ENCODE measurements around the gene GSAP. TPM values are rescaled to one million over a fixed set of nuclear protein-coding genes. Genes with fewer than 3 reads are reported as not detected.

GSAP gene
- total RNA-seq, 1 experiment from 2014 or later, result 6.9 TPM

DNA sequence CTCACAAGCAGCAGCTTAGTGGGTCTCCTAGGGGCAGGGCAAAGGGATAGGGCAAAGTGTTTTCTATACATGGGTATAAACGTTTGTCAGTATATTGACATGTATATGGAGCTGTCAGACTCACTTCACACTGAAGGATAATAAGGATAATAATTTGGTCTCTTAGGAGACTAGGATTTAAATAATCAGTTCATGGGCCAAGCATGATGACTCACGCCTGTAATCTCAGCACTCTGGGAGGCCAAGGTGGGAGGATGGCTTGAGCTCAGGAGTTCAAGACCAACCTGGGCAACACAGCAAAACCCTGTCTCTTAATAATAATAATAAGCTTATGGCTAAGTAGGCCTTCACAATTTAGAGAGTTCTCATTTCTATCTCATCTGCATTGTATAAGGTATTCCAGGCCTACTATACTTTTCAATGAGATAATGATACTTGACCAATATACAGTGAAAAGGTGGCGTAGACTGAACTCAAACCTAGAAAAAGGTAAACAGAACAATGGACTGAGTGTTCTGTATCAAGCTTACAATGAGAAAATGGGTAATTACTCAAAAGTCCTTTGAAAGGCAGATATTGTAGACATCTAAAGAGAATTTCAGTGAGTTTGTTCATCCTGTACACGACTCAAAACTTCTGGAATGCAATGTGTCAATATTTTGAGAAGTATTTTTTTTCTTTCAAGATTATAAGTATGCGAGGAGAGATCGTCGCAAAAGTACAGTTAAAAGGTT lies 7.0 kb downstream of the GSAP start:
- DNase-seq (ENCODE audit: low read depth), result peak; percentile 26

DNA sequence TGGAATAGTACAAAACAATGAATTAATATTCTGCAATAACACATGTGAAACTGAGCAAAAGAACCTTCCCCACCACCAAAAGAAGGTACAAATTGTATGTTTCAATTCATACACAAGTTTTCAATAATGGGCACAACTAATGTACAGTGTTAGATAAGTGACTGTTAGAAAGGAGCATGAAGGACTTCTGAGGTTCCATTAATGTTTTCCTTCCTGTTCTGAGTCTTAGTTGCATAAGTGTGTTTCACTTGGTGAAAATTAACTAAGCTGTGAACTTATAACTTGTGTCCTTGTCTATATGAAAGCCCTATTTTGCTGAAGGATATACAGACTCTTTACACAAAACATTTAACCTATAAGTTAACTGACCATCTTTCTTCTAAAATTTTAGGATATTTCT lies 8.2 kb downstream of the GSAP start:
- no peak for DNase-seq (ENCODE audit: low read depth)

DNA sequence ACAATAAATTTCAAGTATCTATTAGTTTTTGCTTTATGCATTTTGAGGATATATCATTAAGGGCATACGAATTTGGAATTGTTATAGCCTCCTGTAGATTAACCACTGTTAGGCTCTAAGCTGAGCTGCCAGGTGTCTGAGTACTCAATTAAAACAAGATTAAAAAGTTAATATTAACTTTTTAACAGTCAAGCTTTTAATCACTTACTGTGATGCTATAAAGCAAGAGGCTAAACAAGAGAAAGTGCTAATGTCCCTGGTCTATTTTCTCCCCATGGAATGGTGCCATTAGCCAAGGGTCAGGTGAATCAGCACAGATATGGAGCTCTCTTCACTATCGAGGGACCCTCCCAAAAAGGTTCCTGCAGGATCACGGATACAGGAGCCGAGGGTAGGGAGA lies 9.7 kb downstream of the GSAP start:
- no peak for DNase-seq (ENCODE audit: low read depth)

DNA sequence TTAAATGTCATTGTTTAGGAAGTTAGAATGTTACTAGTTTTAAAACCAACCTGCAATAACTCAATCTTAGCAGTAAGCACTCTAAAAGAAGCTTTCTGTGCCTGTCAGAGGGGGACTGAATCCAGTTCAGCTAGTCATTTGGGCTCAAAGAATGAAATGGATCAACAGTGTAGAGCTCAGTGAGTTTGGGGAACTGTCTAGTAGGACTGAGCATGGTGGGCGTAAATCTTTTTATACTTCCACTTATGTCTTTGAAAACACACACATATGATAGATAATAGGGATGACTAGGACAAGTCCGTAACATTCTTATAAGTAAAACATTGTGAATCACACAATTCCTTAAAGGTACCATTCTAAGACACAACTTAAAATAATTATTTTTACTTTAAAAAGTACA lies 11.5 kb downstream of the GSAP start:
- no peak for DNase-seq (ENCODE audit: low read depth)

DNA sequence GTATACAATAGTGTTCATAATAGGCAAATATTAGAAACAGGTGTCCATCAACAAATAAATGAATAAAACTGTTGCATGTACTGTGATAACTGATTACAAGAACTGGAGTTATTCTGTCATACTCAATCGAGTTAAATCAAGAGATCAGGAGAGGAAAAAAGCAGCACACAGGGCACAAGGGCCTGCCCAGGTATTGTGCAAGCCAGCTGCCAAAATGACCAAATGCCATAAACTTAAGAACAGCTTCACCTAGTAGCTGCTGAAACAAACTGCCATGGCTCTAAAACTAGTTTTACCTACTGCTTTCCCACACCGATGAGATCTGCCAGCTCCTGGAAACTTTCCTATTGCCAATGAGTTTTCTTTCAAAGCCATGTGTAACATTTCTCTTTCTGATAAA lies 12.2 kb downstream of the GSAP start:
- no peak for DNase-seq (ENCODE audit: low read depth)

DNA sequence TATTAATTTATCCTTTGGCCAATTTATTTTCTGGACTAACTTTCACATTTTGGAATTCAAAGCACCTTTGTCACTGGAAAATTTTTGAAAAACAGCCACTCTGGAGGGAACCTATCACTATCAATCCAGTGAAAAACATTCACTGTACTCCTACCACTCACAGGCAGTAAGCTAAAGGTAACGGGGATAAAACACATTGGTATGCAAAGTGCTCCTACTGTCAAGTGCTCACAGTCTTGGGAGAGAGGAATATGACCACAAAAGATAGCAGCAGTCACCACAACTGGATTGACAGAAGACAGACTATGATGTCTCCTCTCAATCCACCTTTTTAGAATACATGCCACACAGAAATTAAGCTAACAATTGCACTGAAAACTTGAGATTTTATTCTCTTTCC lies 13.3 kb downstream of the GSAP start:
- no peak for DNase-seq (ENCODE audit: low read depth)

DNA sequence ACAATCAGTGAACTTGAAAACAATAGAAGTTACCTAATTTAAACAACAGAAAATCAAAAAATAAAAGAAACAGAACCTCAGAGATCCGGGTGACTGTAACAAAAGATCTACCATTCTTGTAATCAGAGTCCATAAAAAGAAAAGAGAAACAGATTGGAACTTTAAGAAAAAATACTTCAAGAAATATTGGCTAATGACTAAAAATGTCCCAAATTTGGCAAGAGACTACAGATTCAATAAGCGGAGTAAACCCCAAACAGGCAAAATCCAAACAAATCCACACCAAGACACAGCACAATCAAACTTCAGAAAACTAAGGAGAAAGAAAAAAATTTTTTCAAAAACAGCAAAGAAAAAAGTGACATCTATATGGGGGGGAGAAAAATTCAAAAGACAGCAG lies 15.1 kb downstream of the GSAP start:
- DNase-seq (ENCODE audit: low read depth), result no peak

DNA sequence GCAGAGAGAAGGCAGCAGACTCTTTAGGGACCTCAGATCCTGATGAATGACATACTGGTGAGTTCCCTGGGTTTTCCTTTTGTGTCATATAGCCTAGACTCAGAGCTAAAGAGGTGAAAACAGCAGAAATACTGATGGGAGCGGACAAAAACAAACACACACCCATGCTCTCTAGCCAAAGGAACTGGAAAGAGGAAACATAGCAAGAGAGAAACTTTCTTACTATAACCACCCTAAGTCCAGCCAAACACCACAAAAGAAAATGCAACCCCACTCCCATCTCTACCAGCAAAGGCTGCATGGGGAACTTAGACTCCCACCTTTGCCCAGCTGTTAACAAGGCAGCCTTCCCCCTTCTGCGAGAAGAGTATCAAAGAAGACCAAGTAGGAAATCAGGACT lies 16.3 kb downstream of the GSAP start:
- no peak for DNase-seq (ENCODE audit: low read depth)

DNA sequence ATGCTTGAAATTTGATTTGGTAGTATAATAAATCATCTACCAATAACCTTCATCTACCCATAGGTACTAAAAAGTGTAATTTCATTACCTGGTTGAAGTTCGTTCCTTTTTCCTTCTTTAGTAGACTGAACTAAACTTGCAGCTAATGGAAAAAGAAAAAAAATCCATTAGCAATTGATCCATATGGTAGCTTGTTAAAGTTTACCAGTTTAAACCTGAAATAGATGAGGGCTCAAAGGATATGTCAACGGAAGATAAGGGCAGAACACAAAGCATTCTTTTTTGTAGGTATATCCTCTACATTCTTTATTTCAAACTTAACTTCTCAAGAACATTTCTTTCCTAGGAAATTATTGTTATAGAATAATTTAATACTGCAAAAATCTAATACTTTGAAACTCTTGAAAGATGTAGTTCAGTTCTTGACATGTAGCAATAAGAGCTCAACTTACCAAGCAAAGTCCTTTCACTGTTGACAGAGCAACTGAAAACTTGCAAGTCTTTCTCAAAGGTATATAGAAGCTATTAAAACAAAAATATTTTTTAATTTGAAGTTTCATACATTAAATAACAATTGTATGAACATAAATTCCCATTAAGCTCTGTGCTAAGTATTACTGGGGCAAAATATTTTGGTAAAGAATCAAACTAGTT lies 19.1 kb downstream of the GSAP start:
- DNase-seq (ENCODE audit: low read depth), result no peak

DNA sequence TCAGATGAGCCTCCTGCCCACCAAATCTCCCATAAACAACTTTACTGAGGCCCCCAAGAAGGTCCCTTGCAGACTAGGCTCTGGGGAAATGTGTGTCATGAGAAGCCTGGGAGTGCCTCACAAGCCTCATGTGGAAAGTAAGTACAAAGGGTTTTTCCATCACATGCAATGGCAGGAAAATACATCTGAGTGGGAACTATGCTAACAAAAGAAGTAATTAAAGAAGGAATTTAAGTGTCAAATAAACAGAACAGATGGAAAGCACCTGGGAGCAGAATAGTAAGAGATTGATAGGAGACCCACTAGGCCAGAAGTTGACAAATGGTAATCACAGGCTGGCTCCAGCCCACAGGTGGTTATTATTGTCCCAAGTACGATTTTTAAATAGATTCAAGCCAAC lies 20.5 kb downstream of the GSAP start:
- no peak for DNase-seq (ENCODE audit: low read depth)

DNA sequence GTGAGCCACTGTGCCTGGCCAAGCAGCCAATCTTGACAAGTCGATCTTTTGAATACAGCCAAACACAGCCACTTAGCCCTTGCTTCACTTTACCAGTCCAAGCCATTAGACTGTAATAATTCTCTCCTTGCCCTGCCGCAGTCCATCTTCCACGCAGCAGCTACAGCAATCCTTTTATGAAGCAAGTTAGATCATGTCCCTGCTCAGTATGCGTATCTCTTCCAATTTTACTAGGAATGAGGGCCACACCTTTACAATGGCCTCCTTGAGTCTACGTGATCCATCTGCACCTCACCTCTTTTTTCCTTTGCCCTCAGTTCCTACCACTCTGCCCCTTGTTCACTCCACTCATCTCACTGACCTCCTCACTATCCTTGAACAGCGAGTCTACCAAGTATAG lies 22.2 kb downstream of the GSAP start:
- no peak for DNase-seq (ENCODE audit: low read depth)

DNA sequence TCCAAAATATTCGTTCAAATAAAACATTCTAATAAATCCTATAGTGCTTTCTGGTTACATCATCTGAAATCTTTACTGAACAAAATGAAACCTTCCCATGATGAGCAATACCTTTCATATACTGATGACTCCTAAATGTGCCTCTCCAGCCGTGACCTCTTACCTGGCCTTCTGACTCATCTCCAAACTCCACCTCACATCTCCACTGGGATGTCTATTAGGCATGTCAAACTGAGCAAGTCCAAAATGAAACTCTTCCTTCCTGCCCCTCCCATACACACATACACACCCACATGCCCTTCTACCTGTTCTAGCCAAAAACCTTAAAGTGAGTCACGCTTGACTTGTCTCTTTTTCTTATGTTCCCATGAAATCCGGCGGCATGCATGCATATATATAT lies 22.9 kb downstream of the GSAP start:
- peak; percentile 75 for DNase-seq (ENCODE audit: low read depth)

DNA sequence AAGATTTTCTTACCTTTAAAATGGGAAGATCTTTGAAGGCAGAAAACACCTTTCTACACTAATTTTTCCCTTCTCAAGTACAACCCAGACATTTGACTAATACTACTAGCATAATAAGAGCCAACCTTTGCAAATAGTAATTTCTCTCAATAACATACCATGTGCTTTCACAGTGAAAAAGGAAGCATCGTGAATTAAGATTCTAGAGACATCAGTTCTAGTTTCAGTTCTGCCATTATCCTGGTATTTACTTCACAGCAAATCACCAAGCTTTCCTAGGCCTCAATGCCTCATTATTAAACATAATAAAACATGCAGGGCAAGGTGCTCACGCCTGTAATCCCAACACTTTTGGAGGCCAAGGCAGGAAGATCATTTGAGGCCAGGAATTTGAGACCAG lies 24.9 kb downstream of the GSAP start:
- no peak for DNase-seq (ENCODE audit: low read depth)

DNA sequence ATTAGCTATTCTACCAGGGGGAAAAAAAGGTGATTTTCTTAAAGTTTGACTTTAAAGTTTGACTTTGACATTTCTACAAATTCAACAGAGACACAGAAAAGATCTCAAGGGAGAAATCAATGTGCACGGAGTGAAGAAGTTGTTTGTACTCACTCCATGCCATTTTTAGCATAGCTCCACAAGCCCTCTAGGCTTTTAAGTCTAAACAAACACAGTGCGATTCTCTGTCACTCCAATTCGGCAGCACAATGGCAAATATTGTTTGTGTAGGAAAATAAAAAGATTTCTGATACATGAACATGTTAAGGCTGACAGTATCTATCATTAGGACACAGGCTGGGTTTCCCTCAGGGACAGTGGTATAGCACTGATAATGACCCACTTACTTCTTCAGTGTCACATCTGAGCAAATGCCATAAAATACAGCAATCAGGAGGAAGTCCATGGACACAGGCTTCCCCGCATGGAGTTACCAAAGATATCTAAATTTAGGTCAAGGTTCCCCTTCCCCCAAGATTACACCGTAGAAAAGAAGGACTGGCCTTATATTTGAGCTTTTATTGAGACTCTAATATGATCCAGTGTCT lies 28.0 kb downstream of the GSAP start:
- no peak for DNase-seq (ENCODE audit: low read depth)

DNA sequence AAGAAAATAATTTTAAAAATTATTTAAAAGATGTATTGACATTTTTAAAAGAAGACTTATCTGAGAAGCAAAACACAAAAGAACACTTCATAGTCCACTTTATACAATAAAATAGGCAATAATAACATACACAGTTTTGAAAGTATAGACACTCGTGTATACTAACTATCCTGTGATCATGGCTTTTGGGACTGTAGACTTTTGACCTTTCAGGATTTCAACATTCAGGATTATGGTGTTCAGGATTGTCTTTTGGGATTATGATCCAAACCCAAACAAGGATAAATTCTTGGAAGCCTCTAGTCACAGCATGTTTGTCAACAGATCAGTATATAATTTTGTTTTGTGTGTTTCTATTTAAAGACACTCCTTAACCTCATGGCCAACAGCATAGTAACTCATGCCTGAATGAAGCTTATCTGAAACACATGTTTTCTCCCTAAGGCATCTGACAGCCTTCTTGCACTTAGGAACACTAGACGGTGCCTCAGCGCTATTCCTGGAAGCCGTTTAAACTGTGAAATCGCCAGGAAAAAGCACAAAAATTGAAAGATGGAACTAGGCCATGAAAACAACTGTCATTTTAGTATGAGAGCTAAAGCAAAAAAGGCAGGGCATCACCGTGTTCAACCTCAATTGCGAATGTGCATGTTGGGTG lies 29.9 kb downstream of the GSAP start:
- no peak for DNase-seq (ENCODE audit: low read depth)

DNA sequence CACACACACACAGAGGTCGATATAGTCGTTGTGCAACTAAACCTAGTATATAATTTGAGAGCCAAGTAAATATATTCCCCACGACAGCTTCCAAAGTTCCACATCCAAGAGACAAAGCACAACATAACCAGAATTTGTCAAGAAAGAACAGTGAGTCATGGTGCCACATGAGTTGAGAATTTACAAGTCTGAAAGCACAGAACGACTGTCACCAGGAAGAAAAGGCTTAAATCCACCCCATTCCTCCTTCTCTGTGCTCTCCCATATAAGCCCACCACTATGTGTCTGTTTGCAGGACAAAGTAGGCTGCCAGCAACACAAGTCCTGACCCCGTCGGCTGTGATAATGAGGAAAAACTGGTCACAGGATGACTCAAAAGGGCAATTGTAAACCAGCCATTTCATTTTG lies 32.8 kb downstream of the GSAP start:
- DNase-seq (ENCODE audit: low read depth), result peak; percentile 41

DNA sequence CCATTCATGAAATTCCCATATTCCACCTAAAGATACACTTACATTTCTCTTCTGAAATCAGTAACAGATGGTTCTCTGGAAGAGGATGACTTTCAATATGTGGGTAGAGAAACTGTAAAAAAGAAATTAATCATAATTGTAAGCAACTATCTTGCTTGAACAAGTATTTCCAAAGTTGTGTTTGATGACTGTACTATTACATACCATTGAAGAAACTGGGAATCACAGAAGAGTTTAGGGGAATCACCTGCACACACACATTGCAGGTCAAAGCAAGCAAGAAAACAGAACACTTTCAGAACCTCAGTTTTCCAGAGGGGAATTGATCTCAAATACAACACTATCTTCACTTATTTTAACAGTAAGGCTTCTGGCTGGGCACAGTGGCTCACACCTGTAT lies 33.6 kb downstream of the GSAP start:
- DNase-seq (ENCODE audit: low read depth), result no peak

DNA sequence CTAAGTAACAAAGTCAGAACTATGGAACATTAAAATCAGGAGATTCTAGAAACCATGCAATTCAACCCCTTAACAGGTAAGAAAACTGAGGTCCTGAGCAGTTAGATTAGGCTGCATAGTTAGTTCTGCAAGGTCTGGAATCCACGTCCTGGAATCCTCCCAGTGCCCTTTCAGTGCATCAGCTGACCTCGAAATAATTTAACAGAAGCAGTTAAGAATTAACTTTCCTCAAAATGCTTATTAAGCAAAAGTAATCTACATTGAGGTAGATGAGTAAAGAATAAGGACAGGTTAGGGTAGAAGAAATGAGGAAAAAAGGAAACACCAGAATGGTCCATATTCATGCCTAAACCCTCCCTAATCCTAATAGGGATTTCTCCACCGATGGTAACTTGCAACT lies 37.6 kb downstream of the GSAP start:
- no peak for DNase-seq (ENCODE audit: low read depth)

DNA sequence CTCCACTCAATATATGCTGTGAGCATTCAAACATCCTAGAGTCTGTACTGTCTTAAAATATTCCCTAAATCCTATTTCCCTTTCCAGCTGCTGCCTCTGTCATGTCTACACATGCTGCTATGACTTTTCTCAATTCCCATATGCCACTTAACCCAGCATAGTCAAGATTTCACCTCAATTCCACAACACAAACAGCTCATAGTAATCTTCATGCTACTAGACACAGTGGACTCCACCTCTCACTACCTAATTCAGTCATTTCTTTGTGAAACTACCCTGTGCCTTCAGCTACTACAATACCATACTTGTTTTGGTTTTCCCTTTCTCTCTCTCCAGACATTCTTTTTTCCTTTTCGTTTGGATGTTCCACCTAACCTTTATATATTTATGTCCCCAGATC lies 45.5 kb downstream of the GSAP start:
- DNase-seq (ENCODE audit: low read depth), result no peak

DNA sequence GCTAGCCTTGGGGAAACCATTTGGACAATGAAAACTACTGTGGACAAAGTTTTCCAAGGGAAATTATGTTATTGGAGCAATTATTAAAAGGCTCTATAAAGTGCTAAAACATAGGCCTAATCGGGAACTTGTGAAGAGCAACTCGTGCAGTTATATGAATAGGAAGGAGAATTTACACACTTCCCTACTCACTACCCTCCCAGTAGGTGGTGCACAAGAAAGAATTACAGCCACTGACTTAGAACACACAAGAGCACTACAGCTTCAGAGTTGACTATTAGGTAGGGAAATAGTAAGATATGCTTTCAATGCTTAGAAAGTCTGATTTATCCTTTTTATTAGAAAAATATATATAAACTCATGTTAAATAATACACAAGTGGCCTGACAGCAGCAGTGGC lies 47.2 kb downstream of the GSAP start:
- no peak for DNase-seq (ENCODE audit: low read depth)

DNA sequence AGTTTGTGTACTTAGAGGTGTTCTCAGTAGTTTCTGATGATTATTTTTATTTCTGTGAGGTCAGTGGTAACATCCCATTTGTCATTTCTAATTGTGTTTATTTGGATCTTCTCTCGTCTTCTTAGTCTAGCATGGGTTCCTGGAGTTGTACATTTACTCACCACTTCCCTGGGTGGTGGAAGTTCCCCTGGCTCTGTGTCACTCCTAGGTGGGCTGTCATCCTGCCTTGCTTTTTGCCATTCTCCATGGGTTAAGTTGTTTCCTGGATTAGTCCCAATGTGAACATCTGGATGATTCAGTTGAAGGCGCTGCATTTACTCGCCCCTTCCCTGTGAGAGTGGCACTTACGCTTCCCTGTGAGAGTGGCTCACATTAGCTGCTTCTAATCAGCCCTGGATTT lies 48.2 kb downstream of the GSAP start:
- DNase-seq (ENCODE audit: low read depth), result no peak

DNA sequence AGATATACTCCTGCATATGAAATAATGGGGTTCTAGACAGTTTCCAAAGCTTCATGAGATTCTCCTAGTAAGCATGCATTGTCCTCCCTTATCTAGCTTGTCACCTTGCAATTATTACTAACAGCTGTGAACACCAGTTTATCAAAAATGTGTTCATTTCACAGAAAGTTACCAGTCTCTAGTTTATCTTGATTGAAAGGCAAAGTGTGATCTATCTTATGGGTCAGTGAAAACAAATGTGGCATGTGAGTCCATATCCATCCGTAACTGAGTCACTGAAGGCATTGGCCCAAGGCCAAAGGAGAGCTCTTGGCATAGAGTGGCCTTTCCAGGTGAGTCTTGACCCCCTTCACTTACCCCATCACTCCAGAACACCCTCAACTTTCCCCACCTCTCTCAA lies 53.2 kb downstream of the GSAP start:
- no peak for DNase-seq (ENCODE audit: low read depth)

DNA sequence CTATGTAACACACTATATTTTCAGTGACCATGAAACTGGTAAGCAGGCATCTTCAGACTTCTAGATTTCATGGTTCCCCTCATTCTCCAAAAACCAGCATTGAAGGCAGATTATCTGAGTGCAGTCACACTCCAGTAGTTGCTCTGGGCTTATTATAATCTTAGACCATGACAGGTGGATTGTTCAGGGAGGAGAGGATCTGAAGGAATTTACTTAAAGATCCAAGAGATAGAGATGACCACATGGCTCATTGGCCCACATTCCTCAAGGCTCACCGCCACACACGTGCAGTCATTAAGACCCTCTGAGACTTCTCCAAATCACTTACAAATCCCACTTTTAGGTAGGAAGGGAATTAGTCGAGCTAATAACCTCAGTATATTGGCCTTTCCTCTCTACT lies 55.2 kb downstream of the GSAP start:
- no peak for DNase-seq (ENCODE audit: low read depth)
